NCI-H1436 treated with DMSO at 0.1 percent for 48 hours (cell line): Measurements from ENCODE around the gene SLC47A1.
A peak's percentile ranks its signal among the peaks of the same experiment; 100 is the strongest.
"Not testable (repeated sequence)": the region's sequence is repeated elsewhere in the genome, so short reads cannot be mapped to it uniquely, and the experiment has no call there.

Experiments
- DNase-seq: peaks from one replicate; lab custom pipeline; 2025; lab: John Stamatoyannopoulos, UW

The SLC47A1 gene

GRCh38 chr17:19533718-19534561 lies at the start of gene SLC47A1:
Gene SLC47A1, plus strand, starts transcription at chr17:19533854. Its CDS starts 86 bp downstream, at chr17:19533940.
- DNase-seq: no peak

DNA sequence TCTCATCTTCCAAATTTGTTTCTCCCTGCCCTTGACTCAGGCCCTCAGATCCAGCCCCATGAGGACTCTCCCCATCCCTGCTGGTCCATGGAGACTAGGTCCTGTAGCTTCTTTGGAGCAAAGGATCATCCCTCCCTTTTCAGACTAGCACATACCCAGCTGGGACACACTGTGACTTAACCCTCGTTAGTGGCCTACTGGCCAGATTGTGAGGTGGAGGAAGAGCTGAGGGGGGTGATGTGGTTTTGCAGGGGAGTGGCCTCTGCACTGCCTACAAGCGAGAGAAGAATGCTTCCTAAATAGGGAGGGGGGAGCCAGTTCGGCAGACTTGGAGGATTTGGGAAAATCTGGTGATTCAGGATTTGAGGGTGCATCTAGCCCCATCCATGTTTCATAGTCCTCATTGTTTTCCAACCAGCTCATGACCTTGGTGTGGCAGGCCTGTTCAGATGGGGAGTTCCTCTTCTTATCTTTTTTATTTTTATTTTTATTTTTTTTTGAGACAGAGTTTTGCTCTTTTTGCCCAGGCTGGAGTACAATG lies 47.8 kb upstream of the SLC47A1 start:
- DNase-seq: no peak

DNA sequence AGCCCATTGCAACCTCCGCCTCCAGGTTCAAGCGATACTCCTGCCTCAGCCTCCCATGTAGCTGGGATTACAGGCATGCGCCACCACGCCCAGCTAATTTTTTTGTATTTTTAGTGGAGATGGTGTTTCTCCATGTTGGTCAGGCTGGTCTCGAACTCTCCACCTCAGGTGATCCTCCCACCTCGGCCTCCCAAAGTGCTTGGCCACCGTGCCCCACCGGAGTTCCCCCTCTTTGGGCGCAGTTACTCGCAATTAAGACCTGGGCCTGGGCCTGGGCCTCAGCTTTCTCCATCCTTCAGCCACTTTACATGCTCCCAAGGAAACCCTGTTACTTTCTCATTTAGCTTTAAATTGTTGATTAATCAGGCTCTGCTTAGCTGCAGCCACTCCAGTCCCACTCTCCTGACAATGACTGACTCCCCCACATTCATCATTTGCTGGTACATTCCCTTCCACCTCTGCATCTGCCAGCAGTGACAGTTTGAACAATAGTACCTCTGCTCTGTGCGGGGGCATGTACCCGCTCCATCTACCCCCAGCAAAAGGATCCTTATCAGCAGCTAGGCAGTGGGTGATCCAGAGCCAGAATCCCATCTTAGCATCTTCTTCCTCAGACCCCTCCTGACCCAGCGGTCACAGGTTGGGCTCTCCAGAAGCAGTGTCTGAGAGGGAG lies 47.2 kb upstream of the SLC47A1 start:
- DNase-seq: no peak

GRCh38 chr17:19487024-19487600 lies 46.5 kb upstream of the SLC47A1 start:
- DNase-seq: no peak

DNA sequence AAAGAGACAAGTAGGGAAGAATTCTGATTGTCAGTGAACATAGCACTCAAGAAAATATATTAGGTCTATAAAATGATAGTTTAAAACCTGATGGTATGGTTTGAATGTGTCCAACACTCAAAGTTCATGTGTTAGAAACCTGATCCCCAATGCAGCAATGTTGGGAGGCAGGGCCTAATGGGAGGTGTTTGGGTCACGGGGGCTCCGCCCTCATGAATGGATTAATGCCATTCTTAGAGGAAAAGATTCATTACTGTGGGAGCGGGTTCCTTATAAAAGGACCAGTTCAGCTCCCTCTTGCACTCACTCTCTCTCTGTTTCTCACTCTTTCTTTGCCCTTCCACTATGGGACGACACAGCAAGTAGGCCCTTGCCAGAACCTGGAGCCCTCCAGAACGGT lies 41.5 kb upstream of the SLC47A1 start:
- DNase-seq: no peak

DNA sequence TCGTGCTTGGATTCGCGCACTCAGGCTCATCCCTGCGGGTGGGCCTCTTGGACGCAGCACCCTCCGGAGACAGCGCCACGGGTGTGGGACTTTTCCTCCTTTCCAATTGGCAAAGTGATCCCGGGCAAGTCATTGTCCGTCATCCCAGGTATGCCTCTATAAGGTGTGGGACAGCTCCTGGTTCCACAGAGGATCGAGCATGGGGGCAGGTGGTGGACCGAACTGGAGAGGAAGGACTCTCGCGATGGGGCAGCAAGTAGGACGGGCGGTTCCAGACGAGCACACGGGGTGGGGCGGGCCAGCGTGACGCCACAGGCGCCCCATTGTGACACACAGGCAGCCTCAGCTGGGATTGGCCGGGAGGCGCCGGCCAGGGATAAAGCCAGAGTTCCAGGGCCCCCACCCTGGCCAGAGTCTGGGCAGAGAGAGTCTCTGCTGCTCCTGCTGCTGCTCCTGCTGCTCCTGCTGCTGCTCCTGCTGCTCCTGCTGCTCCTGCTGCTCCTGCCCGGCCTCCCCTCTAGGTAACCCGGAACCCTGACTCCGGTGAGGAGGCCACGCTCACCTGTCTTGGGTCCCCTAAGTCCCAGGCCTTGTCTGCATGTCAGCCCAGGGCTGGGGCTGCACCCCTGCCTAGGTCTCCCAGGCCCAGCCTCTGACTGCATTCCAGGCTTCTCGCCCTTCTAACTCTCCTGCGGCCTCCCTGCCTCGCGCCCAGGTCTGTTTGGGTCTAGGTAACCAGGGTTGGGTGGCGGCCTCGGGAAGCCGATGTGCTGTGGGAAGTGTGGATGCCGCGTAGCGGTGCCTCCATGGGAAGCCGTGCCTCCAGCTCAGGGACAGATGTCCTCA lies 38.5 kb upstream of the SLC47A1 start:
- DNase-seq: no peak

GRCh38 chr17:19495828-19496528 lies 37.7 kb upstream of the SLC47A1 start:
- no peak for DNase-seq

DNA sequence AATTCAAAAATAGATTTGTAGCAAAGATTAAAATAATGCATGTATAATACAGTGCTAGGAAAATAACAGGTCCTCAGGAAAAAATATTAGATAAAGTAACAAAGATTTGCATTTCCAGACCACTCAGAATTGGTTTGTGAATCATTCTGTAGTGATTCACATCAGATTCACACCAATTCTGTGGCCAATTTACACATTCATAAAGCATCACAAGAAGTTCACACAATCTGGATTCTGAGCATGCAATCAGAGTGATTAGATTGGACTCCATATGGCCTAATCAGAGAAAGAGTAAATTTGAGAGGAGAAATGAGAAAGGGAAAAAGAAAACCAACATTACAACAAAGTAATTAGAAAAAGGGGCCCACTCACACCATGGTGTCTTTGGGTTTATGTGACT lies 36.0 kb upstream of the SLC47A1 start:
- no peak for DNase-seq

DNA sequence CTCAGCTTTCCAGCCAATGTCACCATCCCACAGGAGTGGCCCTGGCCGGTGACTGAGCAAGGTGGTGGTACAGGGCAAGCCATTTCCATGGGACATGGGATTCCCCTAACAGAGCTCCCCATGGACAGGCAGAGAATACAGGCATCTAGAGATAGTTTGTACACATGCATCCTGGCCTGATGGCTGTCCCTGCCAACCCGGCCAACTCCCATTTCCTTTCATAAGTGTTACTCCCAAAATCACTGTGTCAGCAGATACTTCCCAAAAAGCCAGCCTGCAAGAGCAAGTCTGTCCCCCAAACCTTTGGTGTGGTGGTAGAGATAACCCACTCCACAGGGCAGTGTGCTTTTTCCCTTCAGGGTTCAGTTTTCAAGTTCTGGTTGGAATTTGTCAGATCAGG lies 32.4 kb upstream of the SLC47A1 start:
- no peak for DNase-seq

GRCh38 chr17:19502517-19502916 lies 31.1 kb upstream of the SLC47A1 start:
- no peak for DNase-seq

- DNase-seq: not testable (repeated sequence)
Measured at GRCh38 chr17:19505561-19505960, 28.1 kb upstream of the SLC47A1 start.

DNA sequence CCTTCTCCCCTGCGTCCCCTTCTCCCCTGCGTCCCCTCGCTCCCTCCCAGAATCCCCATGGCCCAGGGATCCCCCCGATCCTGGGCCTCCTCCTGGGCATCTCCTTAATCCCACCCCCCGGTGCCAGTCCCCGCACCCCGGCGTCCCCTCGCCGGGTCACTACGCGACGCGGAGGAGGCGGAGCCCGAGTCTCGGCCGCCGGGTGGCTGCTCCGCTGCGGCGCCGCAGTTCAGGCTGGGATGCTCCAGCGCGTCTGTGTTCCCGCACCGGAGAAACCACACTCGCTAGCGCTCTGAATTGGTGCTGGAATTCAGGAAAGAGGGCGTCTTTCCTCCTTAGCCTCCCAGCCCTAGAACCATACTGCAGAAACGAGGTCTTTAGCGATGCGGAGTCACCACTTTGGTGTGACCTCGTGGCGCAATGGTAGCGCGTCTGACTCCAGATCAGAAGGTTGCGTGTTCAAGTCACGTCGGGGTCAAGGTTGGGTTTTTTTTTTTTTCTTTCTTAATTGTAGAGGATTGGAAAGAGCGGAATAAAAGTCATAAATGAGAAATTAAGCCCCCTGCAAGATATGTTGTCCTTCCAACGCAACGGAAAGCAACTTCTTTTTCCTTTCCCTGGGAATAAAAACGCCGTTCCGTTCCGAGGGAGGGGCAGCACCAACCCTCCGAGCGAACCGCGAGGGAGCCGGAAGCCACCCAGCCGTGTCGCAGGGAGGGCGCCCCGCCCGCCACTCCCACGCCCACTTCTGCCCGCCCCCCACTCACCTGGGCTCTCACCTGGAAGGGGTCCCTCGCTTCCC lies 25.7 kb upstream of the SLC47A1 start:
- peak; percentile 35 for DNase-seq

- no peak for DNase-seq
Measured at GRCh38 chr17:19508577-19508867, 25.1 kb upstream of the SLC47A1 start.

- DNase-seq: not testable (repeated sequence)
Measured at GRCh38 chr17:19509281-19509852, 24.3 kb upstream of the SLC47A1 start.

DNA sequence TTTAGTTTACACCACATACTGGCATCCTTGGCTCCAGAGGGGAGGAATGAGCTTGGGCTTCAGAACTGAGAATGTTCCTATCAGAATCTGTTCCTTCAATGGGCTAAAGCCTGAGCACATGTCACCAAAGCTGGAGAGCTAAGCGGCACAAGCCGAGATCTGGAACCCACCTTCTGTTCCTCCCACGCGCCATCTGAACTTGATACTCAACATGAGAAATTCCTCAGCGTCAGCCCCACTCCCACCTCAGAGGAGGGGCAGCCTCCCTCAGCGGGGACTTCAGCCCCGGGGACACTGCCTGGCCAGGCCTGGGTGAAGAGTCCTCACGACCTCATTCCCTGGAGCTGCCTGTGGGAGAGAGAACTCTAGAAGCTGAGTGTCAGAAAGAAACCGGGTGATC lies 22.8 kb upstream of the SLC47A1 start:
- DNase-seq: no peak

GRCh38 chr17:19513897-19514488 lies 19.7 kb upstream of the SLC47A1 start:
- no peak for DNase-seq

- DNase-seq: no peak
Measured at GRCh38 chr17:19517699-19518098, 16.0 kb upstream of the SLC47A1 start.

GRCh38 chr17:19519388-19520291 lies 14.0 kb upstream of the SLC47A1 start:
- not testable (repeated sequence) for DNase-seq

DNA sequence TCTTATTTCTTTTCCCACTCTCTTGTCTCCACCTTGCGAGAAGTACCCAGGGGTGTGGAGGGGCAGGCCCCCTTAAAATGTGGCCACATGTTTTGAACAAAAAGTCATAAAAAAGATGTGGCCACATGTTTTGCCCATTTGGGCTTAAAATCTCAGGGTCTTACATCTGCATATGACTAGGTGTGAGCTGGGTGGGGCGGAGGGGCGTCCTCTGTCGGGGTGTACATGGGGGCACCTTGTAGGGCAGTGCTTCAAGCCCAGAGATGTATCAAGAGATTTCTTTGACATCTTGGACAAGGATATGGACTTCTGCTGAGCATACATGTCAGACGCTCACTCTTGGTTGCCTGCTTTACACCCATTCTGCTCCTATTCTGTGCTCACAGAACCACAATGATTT lies 13.0 kb upstream of the SLC47A1 start:
- no peak for DNase-seq
